ENCODE data around the gene RASGRF2.

The RASGRF2 gene

GRCh38 chr5:80959768-80960442 lies at the start of gene RASGRF2:
TSS of gene RASGRF2 (plus strand) at chr5:80960363. CDS start at chr5:80960739, 376 bp downstream.
- in situ Hi-C loops (cut with MboI; ENCODE audit: low sequenced_read_pairs): no loop called here

DNA sequence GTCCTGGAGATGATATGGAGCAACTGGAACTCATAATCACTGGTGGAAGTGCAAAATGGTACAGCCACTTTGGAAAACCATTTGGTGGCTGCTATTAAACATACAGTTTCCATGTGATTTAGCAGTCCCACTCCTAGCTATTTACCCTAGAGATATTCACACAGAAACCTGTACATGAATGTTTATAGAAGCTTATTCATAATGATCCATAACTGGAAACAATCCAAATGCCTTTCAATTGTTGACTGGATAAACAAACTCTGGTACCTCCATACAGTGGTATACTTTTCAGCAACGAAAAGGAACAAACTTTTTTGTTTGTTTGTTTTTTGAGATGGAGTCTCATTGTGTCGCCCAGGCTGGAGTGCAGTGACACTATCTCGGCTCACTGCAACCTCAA lies 47.7 kb upstream of the RASGRF2 start:
- in situ Hi-C loops (cut with MboI; ENCODE audit: low sequenced_read_pairs): no loop called here

DNA sequence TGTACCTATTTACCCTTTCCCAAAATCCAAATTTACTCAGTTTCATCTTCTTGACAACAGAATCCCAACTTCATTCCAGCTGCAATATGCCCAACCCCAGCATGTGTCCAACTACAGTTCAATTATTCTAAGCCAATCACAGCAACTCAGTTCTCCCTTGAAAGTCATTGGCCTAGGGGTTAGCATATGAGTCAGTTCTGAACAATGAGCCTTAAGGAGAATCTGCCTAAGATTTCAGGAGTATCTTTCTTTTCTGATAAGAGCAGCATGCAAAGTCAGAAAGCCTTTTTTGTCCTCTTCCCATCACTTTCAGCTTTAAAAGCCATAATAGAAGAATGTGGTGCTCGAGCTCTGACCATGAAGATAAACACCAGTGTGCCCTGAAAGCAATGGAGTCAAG lies 44.4 kb upstream of the RASGRF2 start:
- in situ Hi-C loops (cut with MboI; ENCODE audit: low sequenced_read_pairs): no loop called here

- in situ Hi-C loops (cut with MboI; ENCODE audit: low sequenced_read_pairs): no loop called here
Measured at GRCh38 chr5:80916676-80917075, 43.5 kb upstream of the RASGRF2 start.

GRCh38 chr5:80917631-80918030 lies 42.5 kb upstream of the RASGRF2 start:
- in situ Hi-C loops (cut with MboI; ENCODE audit: low sequenced_read_pairs): no loop called here

GRCh38 chr5:80919678-80920196 lies 40.4 kb upstream of the RASGRF2 start:
- in situ Hi-C loops (cut with MboI; ENCODE audit: low sequenced_read_pairs): no loop called here

- in situ Hi-C loops (cut with MboI; ENCODE audit: low sequenced_read_pairs): no loop called here
Measured at GRCh38 chr5:80920333-80920732, 39.8 kb upstream of the RASGRF2 start.

DNA sequence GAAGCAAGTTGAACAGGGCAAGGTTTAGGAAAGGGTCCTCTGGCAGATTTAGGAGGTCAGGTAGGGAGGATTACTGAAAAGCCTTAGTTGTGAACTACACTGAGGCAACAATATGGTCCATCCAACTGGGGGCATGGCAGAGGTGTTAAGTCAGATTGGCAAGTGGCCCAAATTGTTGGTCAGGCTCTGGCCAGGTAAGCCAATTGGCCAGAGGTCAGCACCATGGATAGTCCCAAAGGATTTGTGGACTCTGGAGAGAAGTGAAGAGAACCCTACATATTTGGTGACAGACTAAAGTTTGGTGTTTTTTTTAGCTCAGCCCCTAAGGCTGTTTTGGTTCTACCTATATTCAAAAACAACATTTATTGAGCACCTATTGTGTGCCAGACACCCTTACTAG lies 39.1 kb upstream of the RASGRF2 start:
- in situ Hi-C loops (cut with MboI; ENCODE audit: low sequenced_read_pairs): no loop called here

- in situ Hi-C loops (cut with MboI; ENCODE audit: low sequenced_read_pairs): no loop called here
Measured at GRCh38 chr5:80925931-80926330, 34.2 kb upstream of the RASGRF2 start.

DNA sequence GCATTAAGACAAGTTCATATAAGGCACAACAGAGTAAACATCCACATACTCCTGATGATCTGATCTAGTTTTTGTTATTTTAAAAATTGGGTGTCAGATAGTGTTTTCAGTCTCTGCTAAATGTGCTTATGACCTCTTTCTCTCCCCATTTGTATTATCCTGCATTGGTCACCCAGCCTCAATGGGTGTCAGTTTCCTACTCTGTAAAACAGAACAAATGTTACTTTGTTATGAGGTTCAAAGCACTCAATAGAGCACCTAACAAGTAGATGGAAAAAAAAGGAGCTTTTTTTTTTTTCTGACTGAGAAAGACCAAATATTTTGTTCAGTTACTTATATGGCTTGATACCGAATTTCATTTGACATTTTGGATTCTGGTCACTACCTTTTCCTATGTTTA lies 33.6 kb upstream of the RASGRF2 start:
- in situ Hi-C loops (cut with MboI; ENCODE audit: low sequenced_read_pairs): no loop called here

- in situ Hi-C loops (cut with MboI; ENCODE audit: low sequenced_read_pairs): no loop called here
Measured at GRCh38 chr5:80926979-80927656, 33.0 kb upstream of the RASGRF2 start.

- in situ Hi-C loops (cut with MboI; ENCODE audit: low sequenced_read_pairs): no loop called here
Measured at GRCh38 chr5:80928073-80928472, 32.1 kb upstream of the RASGRF2 start.

- in situ Hi-C loops (cut with MboI; ENCODE audit: low sequenced_read_pairs): no loop called here
Measured at GRCh38 chr5:80930940-80931339, 29.2 kb upstream of the RASGRF2 start.

DNA sequence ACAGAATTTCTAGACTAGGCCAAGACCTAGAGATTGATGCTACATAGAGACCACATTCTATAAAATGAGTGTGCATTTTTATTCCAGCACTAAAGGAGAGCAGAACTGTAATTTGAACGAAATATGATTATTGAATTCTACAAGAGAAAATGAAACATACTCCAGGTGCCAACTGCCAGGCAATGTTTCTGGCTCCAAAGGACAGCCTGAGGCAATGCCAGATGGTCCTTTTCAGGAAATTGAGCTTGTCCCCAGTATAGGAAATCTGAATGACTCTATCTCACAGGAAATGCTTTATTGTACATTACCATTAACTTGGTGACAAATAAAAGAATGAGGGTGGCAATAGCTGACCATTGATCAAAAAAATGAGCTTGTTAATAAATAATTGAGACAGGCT lies 28.8 kb upstream of the RASGRF2 start:
- in situ Hi-C loops (cut with MboI; ENCODE audit: low sequenced_read_pairs): no loop called here

DNA sequence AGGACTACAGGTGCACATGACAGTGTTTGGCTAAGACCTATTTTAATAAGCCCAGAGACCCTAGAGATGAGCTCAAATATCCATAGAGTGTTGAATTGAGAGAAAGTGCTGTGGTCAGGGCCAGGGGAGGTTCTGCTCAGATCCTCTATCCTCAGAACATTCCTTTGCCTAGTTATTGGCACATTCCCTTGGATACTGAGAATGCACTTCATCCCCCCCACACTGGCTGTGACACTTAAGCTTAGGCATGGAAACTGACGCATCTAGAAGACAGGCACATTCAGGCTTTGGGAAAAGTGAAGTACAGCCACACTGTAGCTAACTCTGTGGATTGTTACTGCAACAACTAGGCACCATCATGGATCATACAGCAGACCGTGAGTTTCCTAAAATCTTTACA lies 27.1 kb upstream of the RASGRF2 start:
- in situ Hi-C loops (cut with MboI; ENCODE audit: low sequenced_read_pairs): no loop called here

- in situ Hi-C loops (cut with MboI; ENCODE audit: low sequenced_read_pairs): no loop called here
Measured at GRCh38 chr5:80934751-80935150, 25.4 kb upstream of the RASGRF2 start.

GRCh38 chr5:80935811-80936385 lies 24.3 kb upstream of the RASGRF2 start:
- in situ Hi-C loops (cut with MboI; ENCODE audit: low sequenced_read_pairs): no loop called here

DNA sequence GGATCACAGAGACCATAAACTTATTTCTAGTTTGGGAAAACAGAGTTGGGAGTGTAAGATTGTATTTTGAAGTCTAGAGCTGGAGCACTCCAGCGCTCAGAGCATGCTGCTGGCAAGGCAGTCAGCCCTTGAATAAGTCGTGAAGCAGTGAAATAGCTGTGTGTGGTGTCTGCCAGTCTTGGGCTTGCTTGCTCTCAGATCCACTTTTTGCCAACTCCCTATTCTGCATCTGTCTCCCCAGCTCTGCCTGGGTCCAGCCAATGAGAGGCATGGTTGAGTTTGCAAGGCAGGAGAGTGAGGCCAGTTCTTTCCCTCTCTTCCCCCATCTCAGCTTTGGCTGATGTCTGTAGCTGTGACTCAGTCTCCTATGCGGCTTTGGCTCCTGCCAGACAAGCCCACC lies 23.3 kb upstream of the RASGRF2 start:
- in situ Hi-C loops (cut with MboI; ENCODE audit: low sequenced_read_pairs): no loop called here

GRCh38 chr5:80937584-80938356 lies 22.4 kb upstream of the RASGRF2 start:
- in situ Hi-C loops (cut with MboI; ENCODE audit: low sequenced_read_pairs): no loop called here

DNA sequence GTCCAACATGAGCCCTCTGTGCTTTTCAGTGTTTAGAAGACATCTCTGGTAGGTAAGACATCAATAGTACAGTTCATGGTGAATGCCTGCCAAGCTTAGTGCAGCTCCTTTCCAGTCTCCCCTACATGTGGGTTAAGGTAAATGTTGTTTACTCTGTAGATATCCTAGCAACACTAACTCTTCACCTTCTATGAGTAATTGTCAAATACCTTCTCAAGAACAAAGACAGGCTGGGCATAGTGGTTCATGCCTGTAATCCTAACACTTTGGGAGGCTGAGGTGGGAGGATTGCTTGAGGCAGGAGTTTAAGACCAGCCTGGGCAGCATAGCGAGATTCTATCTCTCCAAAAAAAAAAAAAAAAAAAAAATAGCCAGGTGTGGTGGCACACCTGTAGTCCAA lies 18.7 kb upstream of the RASGRF2 start:
- in situ Hi-C loops (cut with MboI; ENCODE audit: low sequenced_read_pairs): no loop called here

DNA sequence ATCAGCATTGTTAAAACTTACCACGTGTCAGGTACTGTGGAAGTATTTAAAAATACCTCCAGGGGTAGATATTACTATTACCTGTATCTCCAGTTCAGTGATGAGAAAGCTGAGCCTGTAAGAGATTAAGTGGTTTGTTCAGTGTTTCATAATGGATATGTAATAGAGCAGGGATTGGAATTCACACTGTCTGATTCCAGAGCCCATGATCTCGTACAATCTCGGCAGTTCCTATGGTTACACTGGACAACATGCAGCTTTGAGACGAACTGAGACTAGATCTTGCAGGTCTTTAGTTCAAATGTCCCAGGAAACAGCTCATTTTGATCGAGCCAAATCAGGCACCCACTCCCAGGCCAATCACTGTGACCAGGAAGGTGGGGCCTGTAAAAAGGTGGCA lies 8.8 kb upstream of the RASGRF2 start:
- in situ Hi-C loops (cut with MboI; ENCODE audit: low sequenced_read_pairs): no loop called here

All from HL-60/S4 (cell line).